ENCODE measurements around the gene KIAA1217. TPM values are rescaled to one million over a fixed set of nuclear protein-coding genes. Genes with fewer than 3 reads are reported as not detected.

Gene KIAA1217
- total and polyA plus RNA-seq, 2 of the 4 experiments (the other 2 are of a cell fraction), result 3.4 to 4.4 TPM

- intact Hi-C loops (cut with micrococcal nuclease), result no loop called here
- DNase-seq (no peak), ATAC-seq (ENCODE audit: low read depth) (no peak)
- WGBS, 2 experiments (ENCODE audit: extremely low coverage in 2 of 2, insufficient read length in 1 of 2), result no CpG with 5 or more reads among the region's 5 CpGs
- Histone ChIP-seq H3K27me3 (ENCODE audit: control insufficient read depth, insufficient read depth, low read length) (no peaks in the 10 kb centered on the region), H3K36me3 (ENCODE audit: control insufficient read depth, insufficient read depth, low read length) (no peaks in the 10 kb centered on the region), H2BK120ac (ENCODE audit: low read depth, low read length) (no peak overlapping the region), H2BK15ac (ENCODE audit: low read depth, low read length) (no peak overlapping the region), H3K4me2 (ENCODE audit: low read depth, low read length) (no peak overlapping the region), H3K4me3 (ENCODE audit: insufficient read depth, low read depth, low read length) (no peak overlapping the region), H3K4ac (ENCODE audit: low read depth, low read length) (no peak overlapping the region), H3K18ac (ENCODE audit: low read depth, low read length) (no peak overlapping the region), H4K5ac (ENCODE audit: low read depth, low read length) (no peak overlapping the region), H3K4me1 (ENCODE audit: control insufficient read depth, insufficient read depth, low read length) (no peaks in the 10 kb centered on the region), H4K91ac (ENCODE audit: insufficient read depth, low read depth, low read length) (no peak overlapping the region), H2BK20ac (ENCODE audit: low read depth, low read length) (no peak overlapping the region), H4K20me1 (ENCODE audit: insufficient read depth, low read length) (no peaks in the 10 kb centered on the region), H3K56ac (ENCODE audit: extremely low read depth, insufficient read depth, low read length) (no peak overlapping the region), H3K27ac (ENCODE audit: insufficient read depth, low read length) (no peak overlapping the region), H3K9me1 (ENCODE audit: insufficient read depth, low read length) (no peaks in the 10 kb centered on the region), H4K8ac (ENCODE audit: low read depth in 2 of 2, low read length in 2 of 2) (no peak overlapping the region), H3K23ac (ENCODE audit: low read depth, low read length) (no peak overlapping the region), H2AK5ac (ENCODE audit: low read depth, low read length) (no peak overlapping the region), H3K9me3 (ENCODE audit: control insufficient read depth, insufficient read depth, low read length) (no peaks in the 10 kb centered on the region), H3K14ac (replicated peaks; ENCODE audit: low read depth, low read length) (no peak overlapping the region), H2AFZ (replicated peaks; ENCODE audit: low read length, poor library complexity) (no peak overlapping the region), H2AK9ac (replicated peaks; ENCODE audit: low read depth, low read length, poor library complexity) (no peak overlapping the region), H3K79me1 (ENCODE audit: low read depth in 1 of 2, low read length in 2 of 2) (no peaks in the 10 kb centered on the region), H3K9ac (ENCODE audit: low read depth, low read length) (no peak overlapping the region), H2BK5ac (ENCODE audit: low read depth, low read length, poor library complexity, severe bottlenecking) (no peak overlapping the region)
- in situ Hi-C loops (cut with MboI; ENCODE audit: low sequenced_read_pairs), result no loop called here
- ChIA-PET POLR2A (ENCODE audit: unreplicated experiment) (no interaction called here), CTCF (no interaction called here)
- no peak for TF ChIP-seq POLR2A (IDR thresholded peaks at IDR 0.05; ENCODE audit: low read depth, low read length)
- TF ChIP-seq CEBPB (IDR thresholded peaks at IDR 0.05; ENCODE audit: low read depth, low read length), result no peak
- no peak for TF ChIP-seq MAZ (IDR thresholded peaks at IDR 0.05; ENCODE audit: borderline replicate concordance, low read depth, low read length)
- no peak for TF ChIP-seq NFE2L2 (IDR thresholded peaks at IDR 0.05; ENCODE audit: low read depth, low read length)
- no peak for TF ChIP-seq CTCF (conservative IDR thresholded peaks at IDR 0.05; ENCODE audit: low read depth, low read length)
- TF ChIP-seq MAFK (IDR thresholded peaks at IDR 0.05; ENCODE audit: low read depth, low read length), result no peak
- TF ChIP-seq MXI1 (IDR thresholded peaks at IDR 0.05; ENCODE audit: borderline replicate concordance, low read depth, low read length), result no peak
- TF ChIP-seq FOS (IDR thresholded peaks at IDR 0.05; ENCODE audit: low read depth, low read length), result no peak
- TF ChIP-seq BHLHE40 (IDR thresholded peaks at IDR 0.05; ENCODE audit: low read depth, low read length), result no peak
- TF ChIP-seq RFX5 (IDR thresholded peaks at IDR 0.05; ENCODE audit: low read depth, low read length), result no peak
- no peak for TF ChIP-seq CHD1 (IDR thresholded peaks at IDR 0.05; ENCODE audit: low read depth, low read length)
- TF ChIP-seq SMC3 (IDR thresholded peaks at IDR 0.05; ENCODE audit: low read depth, low read length), result no peak
- no peak for TF ChIP-seq RCOR1 (IDR thresholded peaks at IDR 0.05; ENCODE audit: insufficient replicate concordance, low read length)
- TF ChIP-seq USF2 (IDR thresholded peaks at IDR 0.05; ENCODE audit: low read depth, low read length), result no peak
- TF ChIP-seq ELK1 (IDR thresholded peaks at IDR 0.05; ENCODE audit: borderline replicate concordance, low read depth, low read length), result no peak
- TF ChIP-seq RAD21 (IDR thresholded peaks at IDR 0.05; ENCODE audit: low read length), result no peak
- no TSS peak for BruUV-seq (replicated peaks)
- dilution Hi-C loops (cut with HindIII; ENCODE audit: low sequenced_read_pairs, unreplicated experiment), result no loop called here
These were observed 38.7 kb upstream of the KIAA1217 start for GRCh38 chr10:24170199-24170598.
